WI38 (cell line): Measurements from ENCODE around the gene OGDH.

Source experiments
- H3K4me3 ChIP-seq: 2 replicates; pipeline ENCODE4 v1.5.1; 2011; ENCODE audit warnings: low read depth, mild to moderate bottlenecking, control low read depth, low read length
- CTCF ChIP-seq: IDR thresholded peaks from 2 replicates; pipeline ENCODE4 v1.5.1; 2012; ENCODE audit warnings: low read depth, mild to moderate bottlenecking, control low read depth, low read length

OGDH gene

GRCh38 chr7:44636926-44637325 is 30.5 kb downstream of the OGDH start:
- no peak overlapping the region for H3K4me3 ChIP-seq
- no peak for TF ChIP-seq CTCF

- TF ChIP-seq CTCF: no peak
- H3K4me3 ChIP-seq: no peak overlapping the region
These were observed 31.6 kb downstream of the OGDH start for GRCh38 chr7:44637788-44638594.

- H3K4me3 ChIP-seq: no peak overlapping the region
- no peak for TF ChIP-seq CTCF
These were observed 32.5 kb downstream of the OGDH start for GRCh38 chr7:44638611-44639557.

- no peak overlapping the region for H3K4me3 ChIP-seq
- TF ChIP-seq CTCF: no peak
These were observed 33.4 kb downstream of the OGDH start for GRCh38 chr7:44639671-44640321.

- H3K4me3 ChIP-seq: no peak overlapping the region
- no peak for TF ChIP-seq CTCF
These were observed 36.8 kb downstream of the OGDH start for GRCh38 chr7:44643206-44643605.

- H3K4me3 ChIP-seq: no peak overlapping the region
- TF ChIP-seq CTCF: no peak
These were observed 38.8 kb downstream of the OGDH start for GRCh38 chr7:44645254-44645653.
